ENCODE results near the gene RHBDD1. TPM values are rescaled to one million over a fixed set of nuclear protein-coding genes. Genes with fewer than 3 reads are reported as not detected.

RHBDD1 gene
- polyA plus RNA-seq, 1 donor from 2014 or later: 5.4 TPM

GRCh38 chr2:226825056-226825455, 10.8 kb upstream of the RHBDD1 start:
- H3K9ac ChIP-seq (ENCODE audit: low read length): no peak overlapping the region
- H3K4me3 ChIP-seq (ENCODE audit: low read length): no peak overlapping the region
- no peak overlapping the region for H3K27ac ChIP-seq (ENCODE audit: low read length)
- no peaks in the 10 kb centered on the region for H3F3A ChIP-seq (ENCODE audit: insufficient read depth, low read length, poor library complexity, severe bottlenecking)
- no peaks in the 10 kb centered on the region for H3K9me3 ChIP-seq (ENCODE audit: low read length)
- no peaks in the 10 kb centered on the region for H3K9me2 ChIP-seq (ENCODE audit: insufficient read depth, low read length)
- H2AFZ ChIP-seq (ENCODE audit: low read depth, low read length): no peak overlapping the region
- H3K27me3 ChIP-seq (ENCODE audit: insufficient read depth, low read depth, low read length): no peaks in the 10 kb centered on the region
- H3K4me2 ChIP-seq (ENCODE audit: low read length): no peak overlapping the region
- no peaks in the 10 kb centered on the region for H4K20me1 ChIP-seq (ENCODE audit: insufficient read depth)
- no peaks in the 10 kb centered on the region for H3K79me2 ChIP-seq (replicated peaks; ENCODE audit: insufficient read depth, low read length)
- no peaks in the 10 kb centered on the region for H3K36me3 ChIP-seq (ENCODE audit: insufficient read depth, low read length)
- no peak for TF ChIP-seq EP300 (conservative IDR thresholded peaks at IDR 0.05; ENCODE audit: poor library complexity, severe bottlenecking)
- TF ChIP-seq CTCF (IDR thresholded peaks at IDR 0.05; ENCODE audit: poor library complexity, severe bottlenecking): no peak
- TF ChIP-seq, protein P1, sequence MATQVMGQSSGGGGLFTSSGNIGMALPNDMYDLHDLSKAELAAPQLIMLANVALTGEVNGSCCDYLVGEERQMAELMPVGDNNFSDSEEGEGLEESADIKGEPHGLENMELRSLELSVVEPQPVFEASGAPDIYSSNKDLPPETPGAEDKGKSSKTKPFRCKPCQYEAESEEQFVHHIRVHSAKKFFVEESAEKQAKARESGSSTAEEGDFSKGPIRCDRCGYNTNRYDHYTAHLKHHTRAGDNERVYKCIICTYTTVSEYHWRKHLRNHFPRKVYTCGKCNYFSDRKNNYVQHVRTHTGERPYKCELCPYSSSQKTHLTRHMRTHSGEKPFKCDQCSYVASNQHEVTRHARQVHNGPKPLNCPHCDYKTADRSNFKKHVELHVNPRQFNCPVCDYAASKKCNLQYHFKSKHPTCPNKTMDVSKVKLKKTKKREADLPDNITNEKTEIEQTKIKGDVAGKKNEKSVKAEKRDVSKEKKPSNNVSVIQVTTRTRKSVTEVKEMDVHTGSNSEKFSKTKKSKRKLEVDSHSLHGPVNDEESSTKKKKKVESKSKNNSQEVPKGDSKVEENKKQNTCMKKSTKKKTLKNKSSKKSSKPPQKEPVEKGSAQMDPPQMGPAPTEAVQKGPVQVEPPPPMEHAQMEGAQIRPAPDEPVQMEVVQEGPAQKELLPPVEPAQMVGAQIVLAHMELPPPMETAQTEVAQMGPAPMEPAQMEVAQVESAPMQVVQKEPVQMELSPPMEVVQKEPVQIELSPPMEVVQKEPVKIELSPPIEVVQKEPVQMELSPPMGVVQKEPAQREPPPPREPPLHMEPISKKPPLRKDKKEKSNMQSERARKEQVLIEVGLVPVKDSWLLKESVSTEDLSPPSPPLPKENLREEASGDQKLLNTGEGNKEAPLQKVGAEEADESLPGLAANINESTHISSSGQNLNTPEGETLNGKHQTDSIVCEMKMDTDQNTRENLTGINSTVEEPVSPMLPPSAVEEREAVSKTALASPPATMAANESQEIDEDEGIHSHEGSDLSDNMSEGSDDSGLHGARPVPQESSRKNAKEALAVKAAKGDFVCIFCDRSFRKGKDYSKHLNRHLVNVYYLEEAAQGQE (IDR thresholded peaks at IDR 0.05; ENCODE audit: borderline replicate concordance): no peak
- TF ChIP-seq MXI1 (conservative IDR thresholded peaks at IDR 0.05; ENCODE audit: poor library complexity, severe bottlenecking): no peak
- no peak for TF ChIP-seq SMC3 (conservative IDR thresholded peaks at IDR 0.05; ENCODE audit: poor library complexity)
- no peak for TF ChIP-seq POLR2AphosphoS5 (IDR thresholded peaks at IDR 0.05)
- no peak for TF ChIP-seq RAD21 (conservative IDR thresholded peaks at IDR 0.05)
- TF ChIP-seq EZH2 (IDR thresholded peaks at IDR 0.05; ENCODE audit: borderline replicate concordance, insufficient read depth, low read length, poor library complexity, severe bottlenecking): no peak
- TF ChIP-seq TAF1 (IDR thresholded peaks at IDR 0.05; ENCODE audit: low read depth): no peak

DNA sequence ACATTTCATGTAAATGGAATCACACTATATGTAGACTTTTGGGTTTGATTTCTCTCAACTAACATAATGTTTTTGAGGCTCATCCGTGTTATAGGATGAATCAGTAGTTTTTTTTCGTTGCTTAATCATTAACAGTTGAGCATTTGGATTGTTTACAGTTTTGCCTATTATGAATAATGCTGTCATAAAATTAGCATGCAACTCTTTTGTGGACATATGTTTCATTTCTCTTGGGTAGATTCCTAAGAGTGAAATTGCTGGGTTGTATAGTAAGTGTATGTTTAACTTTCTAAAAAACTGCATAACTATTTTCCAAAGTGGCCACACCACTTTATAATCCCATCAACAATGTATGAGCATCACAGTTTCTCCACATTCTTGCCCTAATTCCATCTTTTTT, 7.7 kb upstream of the RHBDD1 start:
- no peak overlapping the region for H3K4me3 ChIP-seq (ENCODE audit: low read length)
- no peaks in the 10 kb centered on the region for H3K9me2 ChIP-seq (ENCODE audit: insufficient read depth, low read length)
- TF ChIP-seq POLR2AphosphoS5 (IDR thresholded peaks at IDR 0.05) (no peak), MXI1 (conservative IDR thresholded peaks at IDR 0.05; ENCODE audit: poor library complexity, severe bottlenecking) (no peak), SMC3 (conservative IDR thresholded peaks at IDR 0.05; ENCODE audit: poor library complexity) (no peak), RAD21 (conservative IDR thresholded peaks at IDR 0.05) (no peak), EP300 (conservative IDR thresholded peaks at IDR 0.05; ENCODE audit: poor library complexity, severe bottlenecking) (no peak), CTCF (IDR thresholded peaks at IDR 0.05; ENCODE audit: poor library complexity, severe bottlenecking) (no peak), EZH2 (IDR thresholded peaks at IDR 0.05; ENCODE audit: borderline replicate concordance, insufficient read depth, low read length, poor library complexity, severe bottlenecking) (no peak), TAF1 (IDR thresholded peaks at IDR 0.05; ENCODE audit: low read depth) (no peak)
- TF ChIP-seq, protein P1 (IDR thresholded peaks at IDR 0.05; ENCODE audit: borderline replicate concordance): no peak
- H3K27ac ChIP-seq (ENCODE audit: low read length): no peak overlapping the region
- H3K27me3 ChIP-seq (ENCODE audit: insufficient read depth, low read depth, low read length): no peaks in the 10 kb centered on the region
- H3K36me3 ChIP-seq (ENCODE audit: insufficient read depth, low read length): no peaks in the 10 kb centered on the region
- no peaks in the 10 kb centered on the region for H4K20me1 ChIP-seq (ENCODE audit: insufficient read depth)
- no peak overlapping the region for H2AFZ ChIP-seq (ENCODE audit: low read depth, low read length)
- no peaks in the 10 kb centered on the region for H3K9me3 ChIP-seq (ENCODE audit: low read length)
- H3K79me2 ChIP-seq (replicated peaks; ENCODE audit: insufficient read depth, low read length): no peaks in the 10 kb centered on the region
- H3F3A ChIP-seq (ENCODE audit: insufficient read depth, low read length, poor library complexity, severe bottlenecking): no peaks in the 10 kb centered on the region
- H3K4me2 ChIP-seq (ENCODE audit: low read length): no peak overlapping the region
- H3K9ac ChIP-seq (ENCODE audit: low read length): no peak overlapping the region
